ENCODE measurements around the gene SENP6.

Gene SENP6

GRCh38 chr6:75748743-75749538 lies 147.3 kb downstream of the SENP6 start, which contains the start of gene MYO6:
TSS of gene MYO6 (plus strand) at chr6:75749239. CDS start at chr6:75817548, 68,309 bp downstream.
- DNase-seq: peak; percentile 53

- peak; percentile 1 for DNase-seq
These were observed 149.8 kb downstream of the SENP6 start for GRCh38 chr6:75751443-75751842.

GRCh38 chr6:75752365-75752764 lies 150.7 kb downstream of the SENP6 start:
- peak; percentile 25 for DNase-seq

- DNase-seq: no peak
These were observed 154.0 kb downstream of the SENP6 start for GRCh38 chr6:75755704-75756103.

GRCh38 chr6:75757295-75757694 lies 155.6 kb downstream of the SENP6 start:
- DNase-seq: no peak

- no peak for DNase-seq
These were observed 156.4 kb downstream of the SENP6 start for GRCh38 chr6:75758061-75758460.

GRCh38 chr6:75759207-75759606 lies 157.5 kb downstream of the SENP6 start:
- no peak for DNase-seq

GRCh38 chr6:75760320-75760719 lies 158.6 kb downstream of the SENP6 start:
- DNase-seq: no peak

GRCh38 chr6:75761489-75761888 lies 159.8 kb downstream of the SENP6 start:
- DNase-seq: no peak

- DNase-seq: no peak
These were observed 160.4 kb downstream of the SENP6 start for GRCh38 chr6:75762063-75762462.

GRCh38 chr6:75766387-75766786 lies 164.7 kb downstream of the SENP6 start:
- no peak for DNase-seq
